HG03025 (cell line): ENCODE measurements around the gene BSDC1.
"Not testable (repeated sequence)": the region's sequence is repeated elsewhere in the genome, so short reads cannot be mapped to it uniquely, and the experiment has no call there.

Experiments used
- ATAC-seq: cut with Tn5 transposase; IDR thresholded peaks from one replicate; pipeline ENCODE4 v1.9.1; 2021; ENCODE audit warnings: mild to moderate bottlenecking, moderate library complexity; ENCODE audit not compliant: unreplicated experiment, low FRiP score

BSDC1 gene

GRCh38 chr1:32361308-32361673 lies 33.0 kb downstream of the BSDC1 start:
- ATAC-seq, result no peak

DNA sequence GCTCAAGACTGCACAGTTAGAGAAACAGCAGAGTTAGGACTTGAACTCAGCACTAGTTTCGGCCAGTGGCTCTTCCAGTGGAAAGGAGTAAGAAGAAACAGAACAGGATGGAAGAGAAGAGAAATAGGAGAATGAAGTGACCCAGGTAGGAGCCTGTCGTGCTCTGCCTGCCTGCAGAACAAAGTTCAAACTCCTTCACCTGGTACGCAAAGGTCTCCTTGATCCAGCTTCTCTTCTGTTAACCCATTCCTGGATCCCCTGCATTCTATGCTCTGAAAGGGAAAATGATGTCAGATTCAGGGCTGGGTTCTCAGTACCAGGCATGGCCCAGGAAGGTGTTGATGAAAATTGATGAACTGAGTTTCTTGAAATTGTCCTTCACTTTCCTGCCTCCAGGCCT lies 35.8 kb downstream of the BSDC1 start:
- no peak for ATAC-seq

DNA sequence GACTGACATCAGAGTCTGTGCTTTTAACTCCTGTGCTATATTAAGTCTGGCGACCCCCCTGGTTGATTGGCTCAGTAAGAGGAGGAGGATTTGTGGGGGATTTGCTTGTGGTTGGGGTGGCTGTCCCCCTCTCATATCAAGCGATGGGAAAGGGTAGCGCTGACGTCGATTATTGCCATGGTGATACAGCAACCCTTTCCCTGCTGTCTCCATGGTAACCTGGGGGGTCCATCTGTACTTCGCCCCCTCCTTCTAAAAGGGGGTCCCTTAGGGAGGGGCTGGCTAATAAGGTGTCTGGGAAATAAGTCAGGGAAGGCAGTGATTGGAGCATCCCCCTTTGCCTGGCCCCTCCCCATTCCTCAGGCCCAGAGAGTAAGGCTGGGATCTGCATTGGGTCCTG lies 36.6 kb downstream of the BSDC1 start:
- ATAC-seq, result no peak

DNA sequence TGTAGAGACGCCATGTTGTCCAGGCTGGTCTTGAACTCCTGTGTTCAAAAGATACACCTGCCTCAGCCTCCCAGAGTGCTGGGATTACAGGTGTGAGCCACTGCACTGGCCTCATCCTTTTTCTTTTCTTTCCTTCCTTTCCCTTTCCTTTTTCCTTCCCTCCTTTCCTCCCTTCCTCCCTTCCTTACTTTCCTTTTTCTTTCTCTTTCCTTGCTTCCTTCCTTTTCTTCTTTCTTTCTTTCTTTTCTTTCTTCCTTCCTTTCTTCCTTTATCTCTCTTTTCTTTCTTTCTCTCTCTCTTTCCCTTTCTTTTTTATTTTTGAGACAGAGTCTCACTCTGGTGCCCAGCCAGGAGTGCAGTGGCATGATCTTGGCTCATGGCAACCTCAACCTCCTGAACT lies 37.8 kb downstream of the BSDC1 start:
- no peak for ATAC-seq

DNA sequence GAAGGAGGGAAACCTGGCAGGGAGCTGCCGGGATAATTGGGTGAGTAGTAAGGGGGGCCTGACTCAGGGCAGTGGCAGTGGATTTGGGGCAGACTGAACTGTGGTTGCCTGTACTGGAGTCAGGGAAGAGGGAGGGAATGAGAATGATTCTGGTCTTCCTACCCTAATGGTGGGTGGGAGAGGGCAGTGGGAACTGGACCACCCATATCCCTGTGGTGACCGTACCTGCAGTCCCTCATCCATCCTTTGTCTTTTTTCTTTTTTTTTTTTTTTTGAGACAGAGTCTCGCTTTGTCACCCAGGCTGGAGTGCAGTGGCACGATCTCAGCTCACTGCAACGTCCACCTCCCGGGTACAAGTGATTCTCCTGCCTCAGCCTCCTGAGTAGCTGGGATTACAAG lies 38.5 kb downstream of the BSDC1 start:
- not testable (repeated sequence) for ATAC-seq

DNA sequence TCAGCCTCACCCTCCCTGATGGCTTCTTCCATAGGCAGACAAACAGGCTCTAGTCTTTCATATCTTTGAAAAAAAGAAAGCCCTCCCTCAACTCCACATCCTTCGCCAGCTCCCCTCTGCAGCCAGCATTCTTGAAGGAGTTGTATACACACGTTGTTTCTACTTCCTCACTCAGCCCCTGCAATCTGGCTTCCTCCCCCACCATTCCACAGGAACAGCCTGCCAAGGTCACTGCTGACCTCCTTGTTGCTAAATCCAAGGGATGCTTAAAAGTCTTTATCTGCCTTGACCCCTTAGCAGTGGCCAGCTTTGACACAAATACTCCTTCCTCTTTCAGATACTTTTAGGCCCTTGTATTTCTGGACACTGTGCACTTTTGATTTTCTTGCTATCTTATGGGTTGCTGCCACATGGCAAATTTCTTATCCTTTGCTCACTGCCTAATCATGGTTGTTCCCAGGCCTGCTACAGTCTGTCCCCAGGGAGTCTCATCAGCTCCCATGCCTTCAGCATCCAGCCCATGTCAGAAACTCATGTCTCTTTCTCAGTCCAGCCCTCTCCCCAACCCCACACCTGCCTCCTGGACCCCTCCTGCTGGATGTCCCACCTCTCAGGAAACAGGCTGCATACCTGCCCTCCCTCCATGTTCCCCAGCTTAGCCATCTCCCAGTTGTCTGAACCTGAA lies 40.2 kb downstream of the BSDC1 start:
- ATAC-seq, result no peak

- ATAC-seq, result no peak
These were observed 40.8 kb downstream of the BSDC1 start for GRCh38 chr1:32353431-32353830.

DNA sequence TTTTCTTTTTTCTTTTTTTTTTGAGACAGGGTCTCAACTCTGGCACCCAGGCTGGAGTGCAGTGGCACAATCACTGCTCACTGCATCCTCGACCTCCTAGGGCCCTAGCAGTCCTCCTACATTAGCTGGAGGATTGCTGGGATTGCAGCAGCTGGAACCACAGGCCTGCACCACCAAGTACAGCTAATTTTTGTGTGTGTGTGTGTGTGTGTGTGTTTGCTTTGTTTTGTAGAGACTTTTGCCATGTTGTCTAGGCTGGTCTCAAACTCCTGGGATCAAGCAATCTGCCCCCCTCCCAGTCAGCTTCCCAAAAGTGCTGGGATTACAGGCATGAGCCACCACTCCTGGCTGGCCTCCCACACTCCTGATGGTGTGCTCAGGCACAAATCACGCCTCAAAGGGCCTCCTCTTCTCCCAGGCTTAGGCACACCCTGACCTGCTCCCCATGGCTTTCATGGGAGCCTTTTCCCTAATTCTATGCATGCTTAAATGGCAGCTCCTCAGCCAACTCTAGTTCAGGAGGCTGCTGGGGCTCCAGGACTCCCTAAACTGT lies 41.3 kb downstream of the BSDC1 start:
- ATAC-seq, result no peak

DNA sequence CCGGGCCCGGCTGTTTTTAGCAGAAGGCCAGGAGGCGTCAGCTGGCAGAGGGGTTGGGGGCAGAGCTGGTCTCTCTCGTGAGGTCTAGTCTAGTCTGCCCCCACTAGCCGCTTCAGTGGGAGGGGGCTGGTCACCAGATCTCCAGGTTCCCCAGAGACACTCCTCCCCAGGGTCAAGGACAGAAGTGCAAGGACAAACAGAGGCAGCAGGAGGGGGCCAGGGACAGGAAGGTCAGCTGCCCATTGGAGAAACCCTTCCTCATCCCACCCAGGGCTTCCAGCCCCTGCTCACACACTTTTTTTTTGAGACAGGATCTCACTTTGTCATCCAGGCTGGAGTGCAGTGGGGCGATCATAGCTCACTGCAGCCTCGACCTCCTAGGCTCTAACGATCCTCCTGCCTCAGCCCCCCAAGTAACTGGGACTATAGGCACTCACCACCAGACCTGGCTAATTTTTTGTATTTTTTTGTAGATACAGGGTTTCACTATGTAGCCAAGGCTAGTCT lies 41.9 kb downstream of the BSDC1 start:
- no peak for ATAC-seq

DNA sequence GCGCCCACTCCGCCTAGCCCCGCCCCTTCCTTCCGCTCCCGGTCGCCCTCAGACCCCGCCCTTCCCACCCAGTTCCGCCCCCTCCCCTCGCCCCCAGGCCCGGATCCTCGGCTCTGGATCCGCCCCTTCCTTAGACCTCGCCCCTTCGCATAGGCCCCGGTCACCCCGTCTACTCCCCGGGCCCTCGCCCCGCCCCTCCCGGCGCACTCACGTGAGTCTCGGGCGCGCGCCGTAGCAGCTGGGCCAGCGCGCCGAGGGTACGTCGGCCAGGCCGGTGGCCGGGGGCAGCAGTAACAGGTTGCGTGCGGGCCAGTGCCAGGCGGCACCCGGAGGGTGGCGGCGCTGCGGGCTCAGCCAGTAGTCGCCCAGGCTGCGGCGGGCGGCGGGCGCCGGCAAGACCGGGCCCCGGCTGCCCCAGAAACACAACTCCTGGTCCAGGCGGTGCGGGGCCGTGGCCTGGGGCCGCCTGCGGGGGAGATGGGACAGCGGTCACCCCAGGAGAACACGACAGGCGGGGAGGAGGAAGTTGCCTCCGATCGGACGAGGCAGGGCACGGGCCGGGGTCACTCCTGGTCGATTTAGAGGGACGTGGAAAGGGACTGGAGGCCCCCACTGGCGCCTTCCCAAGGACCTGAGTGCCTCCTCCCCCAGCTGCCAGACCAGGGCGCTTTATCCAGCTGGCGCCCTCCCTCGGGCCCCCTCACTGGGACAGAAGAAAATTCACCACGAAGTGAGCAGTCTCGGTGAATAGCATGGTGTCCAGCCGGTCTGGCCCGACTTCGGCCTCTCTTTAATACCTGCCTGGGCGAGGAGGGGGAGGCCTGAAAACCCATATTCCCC lies 42.6 kb downstream of the BSDC1 start:
- peak; percentile 82 for ATAC-seq

- peak; percentile 37 for ATAC-seq
These were observed 43.3 kb downstream of the BSDC1 start for GRCh38 chr1:32350785-32351398.

DNA sequence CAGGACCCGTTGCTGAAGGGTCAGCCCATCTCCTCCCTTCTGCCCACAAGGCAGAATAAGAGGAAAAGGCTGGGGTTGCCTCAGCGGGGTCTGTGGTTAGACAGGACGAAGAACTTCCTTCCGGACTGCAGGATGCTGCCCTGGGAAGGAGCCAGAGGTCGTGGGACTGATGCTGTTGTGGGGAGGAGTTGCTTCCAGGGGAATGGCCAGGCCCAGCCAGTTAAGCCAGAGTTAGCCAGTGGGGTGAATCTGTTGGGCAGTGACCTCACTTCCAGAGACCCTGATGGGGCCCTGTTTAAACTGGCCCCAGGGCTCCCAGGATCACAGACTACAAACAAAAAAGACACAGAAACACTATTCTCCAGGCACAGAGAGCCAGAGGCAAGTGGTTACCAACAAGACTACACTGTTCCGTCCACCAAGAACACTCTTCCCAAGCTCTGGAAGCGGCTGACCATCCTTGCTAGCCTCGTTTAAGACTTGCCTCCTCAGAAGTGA lies 45.0 kb downstream of the BSDC1 start:
- ATAC-seq, result no peak

DNA sequence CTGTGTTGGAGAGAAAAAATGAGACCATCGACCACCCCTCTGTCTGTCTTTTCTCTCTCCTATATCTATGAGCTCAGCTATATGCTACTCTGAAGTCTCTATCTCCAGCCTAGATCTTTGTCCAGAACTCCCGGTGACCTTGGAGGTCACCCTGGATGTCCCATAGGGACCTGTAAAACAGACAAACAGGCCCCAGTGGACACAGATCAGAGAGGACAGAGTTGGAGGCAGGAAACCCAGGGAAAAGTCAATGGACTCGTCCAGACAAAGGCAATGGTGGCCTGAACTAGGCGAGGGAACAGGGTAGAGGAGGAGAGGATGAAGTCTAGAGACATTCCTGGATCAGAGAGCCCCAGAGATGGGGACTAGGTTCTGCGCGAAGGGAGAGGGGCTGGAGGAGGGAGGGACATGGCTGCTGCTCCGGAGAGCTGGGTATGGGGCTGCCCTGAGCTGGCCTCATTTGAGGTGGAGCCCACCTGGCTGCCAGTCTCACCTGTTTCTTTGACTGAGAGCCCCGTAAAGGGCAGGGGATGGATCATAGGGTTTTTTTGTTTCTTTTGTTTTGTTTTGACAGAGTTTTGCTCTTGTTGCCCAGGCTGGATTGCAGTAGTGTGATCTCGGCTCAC lies 47.6 kb downstream of the BSDC1 start:
- no peak for ATAC-seq

- ATAC-seq, result no peak
These were observed 48.9 kb downstream of the BSDC1 start for GRCh38 chr1:32345289-32345827.

DNA sequence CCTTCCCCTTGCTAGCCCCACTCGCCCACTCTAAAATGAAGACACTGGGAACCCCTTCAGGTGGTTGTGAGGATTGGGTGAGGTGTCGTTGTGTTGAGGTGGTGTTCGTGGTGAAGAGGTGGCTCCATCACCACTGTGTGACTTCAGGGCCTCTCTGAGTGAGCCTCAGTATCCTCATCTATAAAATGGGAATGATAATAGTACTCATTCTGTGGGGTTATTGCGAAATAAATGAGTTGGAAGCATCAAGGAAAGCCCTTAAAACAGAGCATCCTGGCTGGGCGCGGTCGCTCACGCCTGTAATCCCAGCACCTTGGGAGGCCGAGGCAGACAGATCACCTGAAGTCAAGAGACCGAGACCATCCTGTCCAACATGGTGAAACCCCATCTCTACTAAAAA lies 51.5 kb downstream of the BSDC1 start:
- no peak for ATAC-seq

DNA sequence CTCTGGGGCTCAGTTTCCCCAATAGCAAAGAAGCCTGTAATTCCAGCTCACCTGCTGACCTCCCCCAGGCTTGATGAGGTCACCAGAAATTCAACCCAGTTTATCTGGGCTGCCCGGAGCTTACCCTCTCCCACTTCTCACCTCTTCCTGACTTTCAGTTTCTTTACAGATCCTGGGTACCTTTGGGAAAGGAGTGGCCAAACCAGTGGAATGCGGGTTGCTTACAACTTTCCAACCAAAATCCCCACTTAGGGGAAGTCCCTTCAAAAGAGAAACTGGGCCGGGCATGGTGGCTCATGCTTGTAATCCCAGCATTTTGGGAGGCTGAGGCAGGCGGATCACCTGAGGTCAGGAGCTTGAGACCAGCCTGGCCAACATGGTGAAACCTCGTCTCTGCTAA lies 52.3 kb downstream of the BSDC1 start:
- ATAC-seq, result no peak

GRCh38 chr1:32341186-32341757 lies 53.0 kb downstream of the BSDC1 start:
- no peak for ATAC-seq

- ATAC-seq, result no peak
These were observed 54.8 kb downstream of the BSDC1 start for GRCh38 chr1:32339363-32339978.

DNA sequence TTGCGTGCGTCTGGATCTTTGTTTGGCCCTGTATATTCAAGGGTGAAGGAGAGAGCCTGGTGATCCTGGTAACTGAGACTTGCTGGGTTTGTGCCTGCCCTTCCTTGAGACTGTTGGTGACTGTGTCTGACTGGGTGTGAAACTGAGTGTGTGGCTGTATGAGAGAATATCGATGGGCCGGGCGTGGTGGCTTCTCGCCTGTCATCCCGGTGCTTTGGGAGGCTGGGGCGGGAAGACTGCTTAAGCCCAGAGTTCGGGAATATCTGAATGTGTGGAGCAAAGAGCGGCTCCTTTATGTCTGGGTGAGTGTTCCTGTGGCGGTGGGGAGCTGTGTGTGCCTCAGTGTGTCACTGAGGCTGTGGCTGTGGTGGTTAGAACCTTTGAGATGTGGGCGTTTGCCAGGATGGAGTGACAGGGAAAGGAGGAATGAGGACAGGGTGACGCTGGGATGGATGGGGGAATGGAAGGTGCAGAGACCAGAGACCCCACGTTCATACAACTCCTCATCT lies 55.5 kb downstream of the BSDC1 start:
- ATAC-seq, result no peak
